T follicular helper cell (primary cell): ENCODE data around the gene PDHX.

Experiments used
- DNase-seq: peaks from one replicate; pipeline ENCODE4 v3.0.0-alpha.2; 2020; ENCODE audit warnings: low read depth

Gene PDHX

GRCh38 chr11:34990916-34991315 lies 74.5 kb downstream of the PDHX start:
- DNase-seq: no peak

DNA sequence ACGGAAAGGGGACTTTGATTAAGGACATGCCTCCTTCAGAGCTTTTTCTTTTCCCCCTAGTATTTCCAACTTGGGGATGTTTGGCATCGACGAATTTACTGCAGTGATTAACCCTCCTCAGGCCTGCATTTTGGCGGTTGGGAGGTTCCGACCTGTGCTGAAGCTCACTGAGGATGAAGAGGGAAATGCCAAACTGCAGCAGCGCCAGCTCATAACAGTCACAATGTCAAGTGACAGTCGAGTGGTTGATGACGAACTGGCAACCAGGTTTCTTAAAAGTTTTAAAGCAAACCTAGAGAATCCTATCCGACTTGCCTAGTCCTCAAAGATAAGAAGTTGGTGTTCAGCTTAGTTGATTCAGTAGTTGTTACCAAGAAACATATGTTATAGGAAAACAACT lies 78.4 kb downstream of the PDHX start:
- no peak for DNase-seq

- DNase-seq: no peak
Observed at GRCh38 chr11:34996958-34997357, 80.5 kb downstream of the PDHX start.

GRCh38 chr11:34997952-34998528 lies 81.6 kb downstream of the PDHX start:
- DNase-seq: no peak

GRCh38 chr11:34999453-34999852 lies 83.0 kb downstream of the PDHX start:
- DNase-seq: no peak

GRCh38 chr11:35003186-35003585 lies 86.8 kb downstream of the PDHX start:
- DNase-seq: no peak

- DNase-seq: no peak
Observed at GRCh38 chr11:35003658-35004057, 87.2 kb downstream of the PDHX start.

DNA sequence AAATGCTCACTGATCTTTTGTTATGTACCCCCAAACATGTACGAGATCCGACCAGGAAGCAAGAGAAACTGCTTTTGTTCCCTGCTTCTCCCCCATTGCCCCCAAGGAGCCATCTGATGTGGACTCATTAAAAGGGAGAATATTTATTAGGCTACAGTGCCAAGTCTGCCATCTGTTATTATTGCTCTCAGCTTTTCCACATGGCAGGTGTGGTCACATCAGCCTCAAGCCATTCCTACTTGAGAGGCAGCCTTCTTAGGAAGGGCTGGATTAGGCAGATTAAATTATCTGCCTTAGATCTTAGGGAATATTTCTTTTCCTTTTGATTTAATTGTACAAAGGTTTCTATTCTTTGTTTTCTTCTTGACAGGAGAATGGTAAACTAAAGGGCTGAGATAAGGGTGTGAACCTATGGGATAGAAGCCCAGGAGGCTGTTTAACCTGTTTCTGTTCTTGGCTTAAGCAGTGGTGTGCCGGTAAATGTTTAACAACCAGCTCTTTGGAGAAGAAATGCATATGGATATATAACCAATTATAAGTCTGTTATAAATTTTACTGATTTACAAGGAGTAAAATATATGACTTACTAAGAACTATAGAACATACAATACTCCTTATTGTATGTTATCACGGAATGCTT lies 88.8 kb downstream of the PDHX start:
- DNase-seq: no peak

GRCh38 chr11:35006389-35007128 lies 90.1 kb downstream of the PDHX start:
- no peak for DNase-seq

DNA sequence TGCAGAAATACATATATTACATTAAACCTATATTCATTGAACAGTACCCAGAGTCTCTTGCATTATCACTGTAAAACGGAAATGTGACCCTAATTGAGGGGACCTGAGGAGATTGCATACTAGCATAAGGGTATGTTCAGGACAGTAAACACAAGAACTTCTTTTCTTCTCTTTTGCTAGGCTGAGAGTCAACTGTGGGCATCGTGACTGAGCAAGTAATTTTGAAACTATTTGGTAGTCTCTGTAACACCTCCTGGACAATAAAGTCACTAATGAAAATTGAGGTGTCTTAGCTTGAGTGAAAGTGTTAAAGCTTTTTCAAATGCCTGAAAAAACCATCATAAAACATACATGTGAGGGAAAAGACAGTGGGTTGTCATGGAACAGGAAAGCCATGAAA lies 90.9 kb downstream of the PDHX start:
- no peak for DNase-seq

- DNase-seq: no peak
Observed at GRCh38 chr11:35009191-35009943, 92.9 kb downstream of the PDHX start.

DNA sequence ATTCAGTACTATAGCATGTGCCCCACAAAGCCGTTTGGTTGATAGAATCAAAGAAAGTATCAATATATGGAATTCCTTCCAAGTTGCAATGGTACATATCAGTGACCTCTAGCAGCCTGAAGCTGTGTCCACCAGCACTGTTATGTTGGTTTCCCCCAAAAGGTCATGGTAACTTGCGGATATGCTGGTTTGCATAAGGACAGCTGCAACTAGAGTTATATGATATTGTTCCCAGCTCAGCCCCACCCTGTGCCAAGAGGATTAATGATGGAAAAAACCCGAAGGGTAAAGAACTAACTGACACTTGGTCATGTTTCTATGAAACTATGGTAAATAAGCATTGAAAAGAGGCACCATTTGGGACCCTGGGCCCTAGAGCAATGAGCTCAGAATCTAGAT lies 93.5 kb downstream of the PDHX start:
- no peak for DNase-seq

- DNase-seq: no peak
Observed at GRCh38 chr11:35010654-35011053, 94.2 kb downstream of the PDHX start.

GRCh38 chr11:35011389-35011788 lies 95.0 kb downstream of the PDHX start:
- no peak for DNase-seq

DNA sequence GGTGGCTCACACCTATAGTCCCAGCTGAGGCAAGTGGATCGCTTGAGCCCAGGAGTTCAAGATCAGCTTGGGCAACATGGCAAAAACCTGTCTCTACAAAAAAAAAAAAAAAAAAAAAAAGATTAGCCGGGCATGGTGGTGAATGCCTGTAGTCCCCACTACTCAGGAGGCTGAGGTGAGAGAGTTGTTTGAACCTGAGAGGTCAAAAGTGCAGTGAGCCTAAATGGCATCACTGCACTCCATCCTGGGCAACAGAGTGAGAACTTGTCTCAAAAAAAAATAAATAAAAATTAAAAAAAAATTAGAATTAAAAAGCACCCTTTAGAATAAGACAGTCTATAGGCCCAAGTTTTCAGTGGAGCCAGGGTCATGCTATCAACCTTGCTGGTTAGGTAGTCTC lies 95.5 kb downstream of the PDHX start:
- no peak for DNase-seq

DNA sequence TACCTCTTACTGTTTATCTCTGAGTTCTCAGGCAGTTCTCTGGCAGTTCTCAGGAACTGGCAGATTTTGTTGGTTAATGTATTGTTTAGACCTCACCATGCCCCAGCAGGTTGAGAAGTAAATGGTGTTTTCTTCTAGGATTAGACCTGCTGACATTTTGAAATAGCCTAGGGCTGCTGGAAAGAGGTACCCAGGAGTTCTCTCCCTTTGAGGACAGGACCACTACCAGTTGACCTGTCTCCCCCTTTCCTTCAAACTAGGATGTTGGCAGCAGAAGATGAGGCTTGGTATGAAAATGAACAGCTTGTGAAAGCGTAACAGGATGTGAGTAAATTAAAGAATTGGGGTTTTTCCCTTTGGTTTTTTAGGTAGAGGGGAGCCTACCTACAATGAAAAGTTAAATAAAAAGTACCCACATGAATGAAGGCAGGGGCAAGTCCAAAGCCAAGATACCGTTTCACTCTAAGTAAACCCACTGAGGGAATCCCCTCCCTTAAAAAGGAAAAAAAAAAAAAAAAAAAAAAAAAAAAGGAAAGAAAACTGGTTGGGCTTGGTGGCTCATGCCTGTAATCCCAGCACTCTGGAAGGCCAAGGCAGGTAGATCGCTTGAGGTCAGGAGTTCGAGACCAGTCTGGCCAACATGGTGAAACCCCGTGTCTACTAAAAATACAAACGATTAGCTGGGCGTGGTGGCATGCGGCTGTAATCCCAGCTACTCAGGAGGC lies 96.2 kb downstream of the PDHX start:
- no peak for DNase-seq

DNA sequence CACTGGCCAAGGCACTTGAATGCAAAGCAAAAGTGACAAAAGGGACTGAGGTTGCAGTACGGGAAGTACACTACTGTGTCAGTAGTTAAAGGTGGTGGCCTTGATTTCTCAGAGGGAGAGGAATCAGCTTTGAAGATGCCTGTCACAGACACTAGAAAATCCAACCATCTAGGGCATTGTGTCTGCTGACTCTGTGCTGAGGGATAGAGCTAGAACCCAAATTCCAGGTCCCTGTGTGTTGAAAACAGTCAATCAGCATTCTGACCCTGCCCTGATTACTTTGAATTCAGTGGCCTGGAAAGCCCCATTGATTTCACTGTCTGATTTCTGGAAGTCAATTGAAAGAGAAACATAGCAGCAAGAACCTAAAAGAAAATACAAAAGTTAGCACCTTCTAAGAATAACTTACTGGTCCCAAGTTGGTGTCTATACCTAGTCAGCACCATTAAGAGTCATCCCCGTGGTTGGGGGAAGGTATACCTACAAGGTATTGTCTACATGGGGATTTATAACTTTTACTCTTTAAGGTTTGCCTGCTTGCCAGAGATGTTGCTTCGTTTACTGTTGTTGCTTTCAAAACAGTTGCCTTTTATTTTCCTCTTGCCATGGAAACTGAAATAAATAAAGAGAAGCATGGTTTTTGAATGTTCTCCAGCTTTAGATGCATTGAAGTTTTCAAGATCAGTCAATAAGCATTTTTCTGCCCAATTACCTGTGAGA lies 97.3 kb downstream of the PDHX start:
- peak; percentile 34 for DNase-seq

DNA sequence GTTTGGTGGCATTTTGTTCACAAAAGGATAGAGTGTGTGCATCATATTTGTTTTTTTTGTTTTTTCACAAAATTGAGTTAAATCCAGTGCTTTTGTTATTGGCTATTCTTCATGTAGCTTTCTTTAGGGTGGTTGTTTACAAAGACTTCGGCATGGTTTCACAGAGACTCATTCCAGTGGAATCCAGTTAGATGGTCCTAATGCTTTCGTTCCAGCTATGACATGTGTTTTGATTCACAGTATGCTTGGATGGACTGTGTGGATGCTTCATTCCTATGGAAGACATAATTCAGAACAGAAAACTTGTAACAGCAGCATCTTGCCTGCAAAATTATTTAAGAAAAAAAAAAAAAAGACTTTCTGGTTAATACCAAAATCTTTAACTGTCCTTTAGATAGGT lies 97.9 kb downstream of the PDHX start:
- DNase-seq: no peak

- DNase-seq: no peak
Observed at GRCh38 chr11:35015621-35016387, 99.4 kb downstream of the PDHX start.

DNA sequence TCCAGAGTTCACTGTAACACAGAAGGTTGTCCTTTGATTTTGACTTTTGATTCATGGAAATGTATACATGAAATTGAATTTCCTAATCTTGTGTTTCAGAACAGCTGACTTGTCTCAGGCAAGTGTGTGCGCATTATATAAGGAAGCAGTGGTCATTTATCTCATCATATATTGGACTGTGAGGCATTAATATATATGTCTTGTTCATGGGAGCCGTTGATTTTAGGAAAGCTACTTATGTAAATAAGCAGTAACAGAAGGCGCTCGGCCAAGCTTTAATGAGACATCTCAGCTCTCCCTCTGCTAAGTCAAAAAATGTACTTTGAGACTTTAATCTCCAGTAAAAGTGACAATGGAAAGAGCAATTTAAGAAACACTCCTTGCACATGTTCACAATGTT lies 100.5 kb downstream of the PDHX start:
- DNase-seq: no peak
